M059J (cell line): ENCODE results near the gene CPLX1. TPM values are rescaled to one million over a fixed set of nuclear protein-coding genes. Genes with fewer than 3 reads are reported as not detected.

Experiments
- DNase-seq: peaks from one replicate; pipeline ENCODE4 v3.0.0-alpha.2; 2012; ENCODE audit warnings: low read depth
- total RNA-seq: library from RNA; depleted of rRNA; stranded (reverse); fragments of >200 nt; shearing (Covaris generic); gene quantifications from 2 replicates; pipeline ENCODE4 v1.2.3, GENCODE V29; 2014; rRNA removed

Gene CPLX1
- total RNA-seq, 1 experiment from 2014 or later, result not detected

DNA sequence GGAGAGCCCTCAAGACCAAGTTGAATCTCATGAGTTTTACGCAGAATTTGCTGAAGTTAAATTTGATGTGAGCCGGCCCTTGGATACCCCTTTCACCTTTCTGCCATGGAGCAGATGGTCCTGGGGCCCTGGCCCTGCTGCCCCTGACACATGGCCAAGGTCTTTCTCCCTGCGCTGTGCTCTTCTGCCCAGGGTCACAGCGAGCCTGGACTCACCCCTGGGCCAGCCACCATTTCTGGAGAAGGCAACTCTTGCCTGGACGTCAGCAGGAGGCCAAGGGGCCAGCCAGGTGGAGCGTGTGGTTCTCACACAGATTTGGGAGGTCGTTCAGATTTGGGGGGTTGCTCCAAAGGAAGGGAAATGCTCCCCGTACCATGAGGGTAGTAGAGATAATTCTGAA, 90.3 kb downstream of the CPLX1 start:
- no peak for DNase-seq

Other genes starting within 250 kb of the CPLX1 start
- gene TMEM271, start 249.8 kb downstream of the CPLX1 start, total RNA-seq, result not detected in 2 replicates
- gene PDE6B, start 200.6 kb downstream of the CPLX1 start, total RNA-seq, result 0.05 TPM in 1 of 2 replicates, not detected in the other
- gene ATP5ME, start 151.9 kb downstream of the CPLX1 start, total RNA-seq, result 157 and 216 TPM in 2 replicates
- 0.99 and 7.5 TPM in 2 replicates for gene MYL5, start 151.6 kb downstream of the CPLX1 start, total RNA-seq
- not detected in 2 replicates for gene SLC49A3, start 137.0 kb downstream of the CPLX1 start, total RNA-seq
- gene PCGF3, start 120.3 kb downstream of the CPLX1 start, total RNA-seq, result 25.3 and 33.3 TPM in 2 replicates
- 48.3 and 67.5 TPM in 2 replicates for gene GAK, start 106.2 kb upstream of the CPLX1 start, total RNA-seq
- 31.6 and 36.9 TPM in 2 replicates for gene TMEM175, start 106.3 kb upstream of the CPLX1 start, total RNA-seq
- 4.8 and 9.3 TPM in 2 replicates for gene DGKQ, start 147.4 kb upstream of the CPLX1 start, total RNA-seq
- 3.4 and 11.9 TPM in 2 replicates for gene IDUA, start 160.9 kb upstream of the CPLX1 start, total RNA-seq
- gene SLC26A1, start 167.3 kb upstream of the CPLX1 start, total RNA-seq, result not detected in 2 replicates
- 45.3 and 82.5 TPM in 2 replicates for gene FGFRL1, start 185.5 kb upstream of the CPLX1 start, total RNA-seq